HG03025 (cell line): ENCODE data around the gene EFHC1.

Experiments
- ATAC-seq: cut with Tn5 transposase; IDR thresholded peaks from one replicate; pipeline ENCODE4 v1.9.1; 2021; ENCODE audit warnings: mild to moderate bottlenecking, moderate library complexity; ENCODE audit not compliant: unreplicated experiment, low FRiP score

The EFHC1 gene

GRCh38 chr6:52399511-52400312 lies 20.4 kb upstream of the EFHC1 start:
- ATAC-seq, result no peak

GRCh38 chr6:52400313-52401041 lies 19.7 kb upstream of the EFHC1 start:
- ATAC-seq, result no peak

- no peak for ATAC-seq
Measured at GRCh38 chr6:52403086-52403485, 17.1 kb upstream of the EFHC1 start.

- no peak for ATAC-seq
Measured at GRCh38 chr6:52403627-52404026, 16.5 kb upstream of the EFHC1 start.

GRCh38 chr6:52405243-52405642 lies 14.9 kb upstream of the EFHC1 start:
- no peak for ATAC-seq

GRCh38 chr6:52407467-52407866 lies 12.7 kb upstream of the EFHC1 start:
- no peak for ATAC-seq

GRCh38 chr6:52409499-52409898 lies 10.6 kb upstream of the EFHC1 start:
- ATAC-seq, result no peak

- ATAC-seq, result no peak
Measured at GRCh38 chr6:52410979-52411378, 9.2 kb upstream of the EFHC1 start.

GRCh38 chr6:52411911-52412310 lies 8.2 kb upstream of the EFHC1 start:
- ATAC-seq, result no peak

- ATAC-seq, result no peak
Measured at GRCh38 chr6:52415333-52415732, 4.8 kb upstream of the EFHC1 start.

GRCh38 chr6:52415917-52416628 lies 4.1 kb upstream of the EFHC1 start:
- no peak for ATAC-seq

- ATAC-seq, result no peak
Measured at GRCh38 chr6:52416629-52417151, 3.5 kb upstream of the EFHC1 start.

GRCh38 chr6:52417675-52418111 lies 2.4 kb upstream of the EFHC1 start:
- no peak for ATAC-seq

GRCh38 chr6:52418606-52419005 lies 1.5 kb upstream of the EFHC1 start:
- no peak for ATAC-seq

GRCh38 chr6:52420668-52421358 lies 671 bp downstream of the EFHC1 start:
- ATAC-seq, result no peak

GRCh38 chr6:52422156-52422555 lies 2.0 kb downstream of the EFHC1 start:
- ATAC-seq, result no peak

- no peak for ATAC-seq
Measured at GRCh38 chr6:52423448-52423847, 3.3 kb downstream of the EFHC1 start.

GRCh38 chr6:52423971-52424381 lies 3.8 kb downstream of the EFHC1 start:
- ATAC-seq, result no peak

GRCh38 chr6:52424513-52424912 lies 4.4 kb downstream of the EFHC1 start:
- ATAC-seq, result no peak

- ATAC-seq, result no peak
Measured at GRCh38 chr6:52426667-52427066, 6.5 kb downstream of the EFHC1 start.
